HG02884 (cell line): ENCODE measurements around the gene PLXNA2.

Experiments
- ATAC-seq: cut with Tn5 transposase; IDR thresholded peaks from one replicate; pipeline ENCODE4 v1.9.1; 2021; ENCODE audit warnings: mild to moderate bottlenecking, moderate library complexity; ENCODE audit not compliant: unreplicated experiment

PLXNA2 gene

GRCh38 chr1:208078752-208079151 lies 165.4 kb downstream of the PLXNA2 start:
- no peak for ATAC-seq

- ATAC-seq: no peak
Observed at GRCh38 chr1:208077232-208078075, 166.7 kb downstream of the PLXNA2 start.

- no peak for ATAC-seq
Observed at GRCh38 chr1:208074353-208074752, 169.8 kb downstream of the PLXNA2 start.

GRCh38 chr1:208071435-208072031 lies 172.7 kb downstream of the PLXNA2 start:
- no peak for ATAC-seq

GRCh38 chr1:208069908-208070307 lies 174.3 kb downstream of the PLXNA2 start:
- ATAC-seq: no peak

- no peak for ATAC-seq
Observed at GRCh38 chr1:208069317-208069716, 174.9 kb downstream of the PLXNA2 start.

- ATAC-seq: no peak
Observed at GRCh38 chr1:208068908-208069307, 175.3 kb downstream of the PLXNA2 start.

GRCh38 chr1:208068407-208068806 lies 175.8 kb downstream of the PLXNA2 start:
- no peak for ATAC-seq

GRCh38 chr1:208066583-208066982 lies 177.6 kb downstream of the PLXNA2 start:
- no peak for ATAC-seq

GRCh38 chr1:208065862-208066261 lies 178.3 kb downstream of the PLXNA2 start:
- ATAC-seq: no peak

- no peak for ATAC-seq
Observed at GRCh38 chr1:208061632-208062031, 182.6 kb downstream of the PLXNA2 start.

- no peak for ATAC-seq
Observed at GRCh38 chr1:208061118-208061517, 183.1 kb downstream of the PLXNA2 start.

- ATAC-seq: no peak
Observed at GRCh38 chr1:208060215-208060869, 183.8 kb downstream of the PLXNA2 start.

GRCh38 chr1:208059409-208060001 lies 184.7 kb downstream of the PLXNA2 start:
- ATAC-seq: no peak

- ATAC-seq: no peak
Observed at GRCh38 chr1:208058756-208059155, 185.4 kb downstream of the PLXNA2 start.

- ATAC-seq: no peak
Observed at GRCh38 chr1:208058267-208058666, 185.9 kb downstream of the PLXNA2 start.

GRCh38 chr1:208057056-208057455 lies 187.1 kb downstream of the PLXNA2 start:
- ATAC-seq: no peak

GRCh38 chr1:208055535-208055934 lies 188.6 kb downstream of the PLXNA2 start:
- no peak for ATAC-seq

- no peak for ATAC-seq
Observed at GRCh38 chr1:208054911-208055379, 189.2 kb downstream of the PLXNA2 start.

GRCh38 chr1:208054485-208054884 lies 189.7 kb downstream of the PLXNA2 start:
- ATAC-seq: no peak

GRCh38 chr1:208053661-208054060 lies 190.5 kb downstream of the PLXNA2 start:
- ATAC-seq: no peak
